Ishikawa (cell line): ENCODE results near the gene TCN1.
A peak's percentile ranks its signal among the peaks of the same experiment; 100 is the strongest.

Experiments
- CEBPB ChIP-seq: IDR thresholded peaks from 2 replicates; pipeline ENCODE4 v1.6.1; 2012
- CREB1 ChIP-seq: IDR thresholded peaks from 2 replicates; pipeline ENCODE4 v1.6.1; 2012; ENCODE audit warnings: low read depth
- EGR1 ChIP-seq: IDR thresholded peaks from 2 replicates; pipeline ENCODE4 v1.6.1; 2012
- EP300 ChIP-seq: IDR thresholded peaks from 2 replicates; pipeline ENCODE4 v1.6.1; 2012; ENCODE audit warnings: borderline replicate concordance
- FOXM1 ChIP-seq: IDR thresholded peaks from 2 replicates; pipeline ENCODE4 v1.6.1; 2012; ENCODE audit warnings: low read depth, borderline replicate concordance
- NFIC ChIP-seq: IDR thresholded peaks from 2 replicates; pipeline ENCODE4 v1.6.1; 2012
- RAD21 ChIP-seq: IDR thresholded peaks from 2 replicates; pipeline ENCODE4 v1.6.1; 2012; ENCODE audit warnings: low read depth
- REST ChIP-seq: IDR thresholded peaks from 2 replicates; pipeline ENCODE4 v1.6.1; 2012; ENCODE audit warnings: low read depth, mild to moderate bottlenecking
- TAF1 ChIP-seq: IDR thresholded peaks from 2 replicates; pipeline ENCODE4 v1.6.1; 2012; ENCODE audit warnings: low read depth, mild to moderate bottlenecking
- TCF12 ChIP-seq: IDR thresholded peaks from 2 replicates; pipeline ENCODE4 v1.6.1; 2012; ENCODE audit warnings: low read depth
- TEAD4 ChIP-seq: IDR thresholded peaks from 2 replicates; pipeline ENCODE4 v1.6.1; 2012
- USF1 ChIP-seq: IDR thresholded peaks from 2 replicates; pipeline ENCODE4 v1.6.1; 2012
- YY1 ChIP-seq: IDR thresholded peaks from 2 replicates; pipeline ENCODE4 v1.6.1; 2012; ENCODE audit warnings: low read depth
- ZBTB7A ChIP-seq: IDR thresholded peaks from 2 replicates; pipeline ENCODE4 v1.6.1; 2012; ENCODE audit warnings: low read depth
- TF ChIP-seq, protein P1 (sequence below): IDR thresholded peaks from 2 replicates; pipeline ENCODE4 v1.6.1; 2012

The TCN1 gene

GRCh38 chr11:59841514-59841913, 24.8 kb downstream of the TCN1 start:
- TF ChIP-seq ZBTB7A (no peak), RAD21 (no peak), TCF12 (no peak), CREB1 (no peak), CEBPB (no peak), TAF1 (no peak), USF1 (no peak), EGR1 (no peak), REST (no peak), NFIC (no peak), FOXM1 (no peak), TEAD4 (no peak), EP300 (no peak)
- TF ChIP-seq, protein P1, sequence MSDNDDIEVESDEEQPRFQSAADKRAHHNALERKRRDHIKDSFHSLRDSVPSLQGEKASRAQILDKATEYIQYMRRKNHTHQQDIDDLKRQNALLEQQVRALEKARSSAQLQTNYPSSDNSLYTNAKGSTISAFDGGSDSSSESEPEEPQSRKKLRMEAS, result no peak

DNA sequence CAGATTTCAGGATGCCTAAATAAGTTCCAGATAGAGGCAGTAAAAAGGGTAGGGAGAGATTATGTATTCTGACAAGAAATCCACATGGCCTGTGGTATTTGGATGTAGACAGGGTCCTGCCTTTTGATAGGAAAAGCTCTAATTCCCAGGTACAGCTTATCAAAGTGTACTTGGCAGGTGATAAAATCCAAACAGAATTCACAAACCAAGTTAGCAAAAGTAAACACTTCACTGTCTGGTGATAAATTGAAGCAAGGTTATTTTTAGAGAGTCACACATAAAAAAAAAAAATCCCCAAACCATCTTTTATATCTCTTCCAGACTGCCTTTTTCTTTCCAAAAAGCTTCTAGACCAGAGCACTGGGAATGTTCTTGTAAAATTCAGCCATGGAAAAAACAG, 26.7 kb downstream of the TCN1 start:
- no peak for TF ChIP-seq YY1

DNA sequence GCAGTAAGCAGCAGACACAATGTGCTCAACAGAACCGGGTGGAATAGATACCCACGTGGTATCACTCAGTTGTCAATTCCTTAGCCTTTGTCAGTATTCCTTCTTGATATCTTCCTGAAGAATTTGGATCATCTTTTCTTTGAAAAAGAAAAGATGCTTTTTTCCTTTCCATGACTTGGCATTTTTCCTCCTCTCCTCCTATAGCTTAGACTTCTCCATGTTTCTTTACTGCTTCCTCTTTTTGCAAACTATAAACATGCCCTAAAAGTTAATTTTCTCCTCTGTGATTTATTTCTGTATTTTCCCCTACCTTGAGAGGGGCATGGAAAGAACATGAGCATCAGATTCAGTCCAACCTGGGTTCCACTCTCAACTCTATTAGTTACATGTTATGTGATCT, 32.7 kb downstream of the TCN1 start:
- TF ChIP-seq TAF1 (no peak), USF1 (no peak), CREB1 (no peak), TCF12 (no peak), CEBPB (no peak)

- TF ChIP-seq TEAD4, result no peak
Measured at GRCh38 chr11:59829358-59829757, 36.9 kb downstream of the TCN1 start.

DNA sequence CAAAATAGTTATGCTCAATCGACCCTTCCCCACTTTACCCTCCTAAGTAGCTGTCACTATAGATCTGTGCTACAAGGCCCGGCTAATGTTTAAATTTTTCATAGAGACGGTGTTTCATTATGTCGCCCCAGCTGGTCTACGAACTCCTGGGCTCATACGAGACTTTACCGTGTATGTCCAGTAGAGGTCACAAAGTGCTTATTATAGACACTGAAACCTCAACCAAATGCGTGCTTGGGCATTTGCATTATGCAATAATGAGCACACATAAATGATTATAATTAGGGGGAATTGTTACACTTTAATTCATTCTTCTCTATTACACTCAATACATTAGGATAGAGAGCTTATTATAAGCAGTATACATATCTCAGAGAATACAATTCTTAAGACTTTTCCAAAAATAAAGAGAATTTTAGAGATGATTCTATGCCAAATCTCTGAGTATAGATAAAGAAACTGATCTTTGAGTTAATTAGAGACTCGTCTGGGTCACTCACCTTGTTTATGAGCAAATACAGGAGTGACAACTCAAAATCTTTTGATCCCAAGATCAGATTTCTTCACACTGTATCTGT, 43.2 kb downstream of the TCN1 start:
- TF ChIP-seq RAD21 (peak; percentile 76), YY1 (no peak), CEBPB (peak; percentile 79; the same call in 1 of the 2 replicates), NFIC (no peak)

DNA sequence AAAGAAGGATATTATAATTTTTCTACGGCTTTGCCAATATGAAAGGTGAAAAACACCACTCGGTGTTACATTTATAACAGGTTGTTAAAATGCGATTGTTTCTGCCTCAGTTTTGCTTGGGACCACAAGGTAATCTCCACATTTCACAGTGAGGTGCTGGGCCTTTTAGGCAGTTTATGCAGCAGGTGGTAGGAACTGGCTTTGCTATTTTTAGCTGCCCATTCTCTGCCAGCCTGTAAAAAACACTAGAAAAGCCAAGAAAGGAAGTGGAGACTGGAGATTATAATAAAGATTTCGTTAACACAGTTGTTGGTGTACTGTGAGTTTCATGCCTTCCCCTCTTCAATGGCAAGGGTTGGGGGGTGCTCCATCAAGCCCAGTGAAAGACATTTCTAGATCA, 47.7 kb downstream of the TCN1 start:
- TF ChIP-seq ZBTB7A (no peak), TAF1 (no peak), TEAD4 (no peak), CREB1 (no peak), CEBPB (no peak), RAD21 (no peak)

- TF ChIP-seq FOXM1, result no peak
- TF ChIP-seq YY1, result no peak
- TF ChIP-seq NFIC, result no peak
- TF ChIP-seq TCF12, result no peak
- no peak for TF ChIP-seq CEBPB
- no peak for TF ChIP-seq CREB1
- no peak for TF ChIP-seq EGR1
- no peak for TF ChIP-seq ZBTB7A
- no peak for TF ChIP-seq REST
- TF ChIP-seq USF1, result no peak
- no peak for TF ChIP-seq EP300
- TF ChIP-seq, protein P1, result no peak
- TF ChIP-seq TAF1, result no peak
- no peak for TF ChIP-seq TEAD4
- TF ChIP-seq RAD21, result no peak
Measured at GRCh38 chr11:59815754-59816153, 50.5 kb downstream of the TCN1 start.
